GM19351 (cell line): ENCODE data around the gene UHRF1.
"Not testable (repeated sequence)": the region's sequence is repeated elsewhere in the genome, so short reads cannot be mapped to it uniquely, and the experiment has no call there.

Experiments used
- ATAC-seq: cut with Tn5 transposase; IDR thresholded peaks from one replicate; pipeline ENCODE4 v1.9.1; 2021; ENCODE audit warnings: mild to moderate bottlenecking, moderate library complexity; ENCODE audit not compliant: unreplicated experiment

UHRF1 gene

GRCh38 chr19:4897146-4897545 is 12.2 kb upstream of the UHRF1 start:
- no peak for ATAC-seq

- not testable (repeated sequence) for ATAC-seq
Observed at GRCh38 chr19:4900879-4901278, 8.4 kb upstream of the UHRF1 start.

GRCh38 chr19:4902796-4903195 is 6.5 kb upstream of the UHRF1 start, which contains the start of gene ARRDC5:
Gene ARRDC5 (minus strand): TSS chr19:4902896. CDS start chr19:4902825, 71 bp downstream.
- no peak for ATAC-seq

- ATAC-seq, result no peak
Observed at GRCh38 chr19:4904481-4904880, 4.8 kb upstream of the UHRF1 start.

GRCh38 chr19:4906963-4907362 is 2.3 kb upstream of the UHRF1 start:
- no peak for ATAC-seq

- ATAC-seq, result no peak
Observed at GRCh38 chr19:4908360-4908759, 941 bp upstream of the UHRF1 start.

GRCh38 chr19:4908781-4909155 is 533 bp upstream of the UHRF1 start:
- ATAC-seq, result no peak

- ATAC-seq, result peak; percentile 77
Observed at GRCh38 chr19:4909897-4910593, 744 bp downstream of the UHRF1 start.

GRCh38 chr19:4910594-4911281 is 1.4 kb downstream of the UHRF1 start:
- no peak for ATAC-seq

- no peak for ATAC-seq
Observed at GRCh38 chr19:4911314-4911713, 2.0 kb downstream of the UHRF1 start.

- no peak for ATAC-seq
Observed at GRCh38 chr19:4911786-4912672, 2.7 kb downstream of the UHRF1 start.

GRCh38 chr19:4913996-4914735 is 4.9 kb downstream of the UHRF1 start:
- ATAC-seq, result no peak

GRCh38 chr19:4914736-4915501 is 5.6 kb downstream of the UHRF1 start:
- ATAC-seq, result no peak

GRCh38 chr19:4916292-4917082 is 7.2 kb downstream of the UHRF1 start:
- ATAC-seq, result no peak

- ATAC-seq, result no peak
Observed at GRCh38 chr19:4922530-4923275, 13.4 kb downstream of the UHRF1 start.

- ATAC-seq, result no peak
Observed at GRCh38 chr19:4923276-4923747, 14.0 kb downstream of the UHRF1 start.

GRCh38 chr19:4929186-4929585 is 19.9 kb downstream of the UHRF1 start:
- ATAC-seq, result no peak

- no peak for ATAC-seq
Observed at GRCh38 chr19:4930664-4931063, 21.4 kb downstream of the UHRF1 start.
